DMS79 (cell line): ENCODE measurements around the gene PCDHGA11.
"Not testable (repeated sequence)": the region's sequence is repeated elsewhere in the genome, so short reads cannot be mapped to it uniquely, and the experiment has no call there.

Experiments used
- DNase-seq: peaks from one replicate; lab custom pipeline; 2025; lab: John Stamatoyannopoulos, UW

PCDHGA11 gene

DNA sequence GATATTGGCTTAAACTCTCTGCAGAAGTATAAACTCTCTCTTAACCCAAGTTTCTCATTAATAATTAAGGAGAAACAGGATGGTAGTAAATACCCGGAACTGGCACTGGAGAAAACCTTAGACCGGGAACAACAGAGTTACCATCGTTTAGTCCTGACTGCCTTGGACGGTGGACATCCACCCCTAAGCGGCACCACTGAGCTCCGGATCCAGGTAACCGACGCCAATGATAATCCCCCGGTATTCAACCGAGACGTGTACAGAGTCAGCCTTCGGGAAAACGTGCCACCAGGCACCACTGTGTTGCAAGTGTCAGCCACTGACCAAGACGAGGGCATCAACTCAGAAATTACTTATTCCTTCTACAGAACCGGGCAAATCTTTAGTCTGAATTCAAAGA lies 22.2 kb upstream of the PCDHGA11 start:
- DNase-seq: no peak

DNA sequence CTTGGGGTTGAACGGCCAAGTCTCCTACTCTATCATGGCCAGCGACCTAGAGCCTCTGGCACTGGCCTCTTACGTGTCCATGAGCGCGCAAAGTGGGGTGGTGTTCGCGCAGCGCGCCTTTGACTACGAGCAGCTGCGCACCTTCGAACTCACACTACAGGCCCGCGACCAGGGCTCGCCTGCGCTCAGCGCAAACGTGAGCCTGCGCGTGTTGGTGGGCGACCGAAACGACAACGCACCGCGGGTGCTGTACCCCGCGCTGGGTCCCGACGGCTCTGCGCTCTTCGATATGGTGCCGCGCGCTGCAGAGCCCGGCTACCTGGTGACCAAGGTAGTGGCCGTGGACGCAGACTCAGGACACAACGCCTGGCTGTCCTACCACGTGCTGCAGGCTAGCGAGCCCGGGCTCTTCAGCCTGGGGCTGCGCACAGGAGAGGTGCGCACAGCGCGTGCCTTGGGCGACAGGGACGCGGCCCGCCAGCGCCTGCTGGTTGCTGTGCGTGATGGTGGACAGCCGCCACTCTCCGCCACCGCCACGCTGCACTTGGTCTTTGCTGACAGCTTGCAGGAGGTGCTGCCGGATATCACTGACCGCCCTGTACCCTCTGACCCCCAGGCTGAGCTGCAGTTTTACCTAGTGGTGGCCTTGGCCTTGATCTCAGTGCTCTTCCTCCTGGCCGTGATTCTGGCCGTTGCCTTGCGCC lies 21.1 kb upstream of the PCDHGA11 start:
- DNase-seq: no peak

DNA sequence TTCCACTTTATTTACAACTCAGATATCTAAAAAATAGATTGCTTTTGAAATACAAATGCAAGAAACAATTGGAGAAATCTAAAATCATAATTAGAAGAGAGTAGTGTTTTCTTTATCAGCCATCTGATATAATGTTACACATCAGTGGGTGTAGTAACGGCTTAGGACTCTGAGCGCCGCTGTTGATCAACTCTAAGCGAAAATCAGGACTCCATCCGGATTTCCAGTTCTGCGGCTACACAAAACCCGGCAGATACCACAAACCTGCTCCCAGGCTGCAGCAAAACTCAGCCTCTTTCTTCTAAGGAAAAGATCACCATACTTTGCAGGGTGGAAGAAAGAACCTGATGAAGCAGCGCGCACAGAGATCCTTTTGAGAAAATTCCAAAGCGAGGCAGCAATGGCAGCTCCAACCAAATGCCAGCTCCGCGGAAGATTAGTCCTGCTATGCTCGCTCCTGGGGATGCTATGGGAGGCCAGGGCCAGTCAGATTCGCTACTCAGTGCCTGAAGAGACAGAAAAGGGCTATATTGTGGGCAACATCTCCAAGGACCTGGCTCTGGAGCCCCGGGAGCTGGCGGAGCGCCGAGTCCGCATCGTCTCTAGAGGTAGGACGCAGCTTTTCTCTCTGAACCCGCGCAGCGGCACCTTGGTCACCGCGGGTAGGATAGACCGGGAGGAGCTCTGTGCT lies 18.2 kb upstream of the PCDHGA11 start, which contains the start of gene PCDHGA9:
TSS of gene PCDHGA9 (plus strand) at position 226 of the 691 bp plus-strand sequence. CDS start at position 401, 175 bp downstream.
- DNase-seq: no peak

DNA sequence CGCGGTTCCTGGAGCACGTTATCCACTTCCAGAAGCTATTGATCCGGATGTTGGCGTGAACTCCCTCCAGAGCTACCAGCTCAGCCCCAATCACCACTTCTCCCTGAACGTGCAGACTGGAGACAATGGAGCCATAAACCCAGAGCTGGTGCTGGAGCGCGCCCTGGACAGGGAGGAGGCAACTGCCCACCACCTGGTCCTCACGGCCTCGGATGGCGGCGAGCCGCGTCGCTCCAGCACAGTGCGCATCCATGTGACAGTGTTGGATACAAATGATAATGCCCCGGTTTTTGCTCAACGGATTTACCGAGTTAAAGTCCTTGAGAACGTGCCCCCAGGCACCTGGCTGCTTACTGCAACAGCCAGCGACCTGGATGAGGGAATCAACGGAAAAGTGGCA lies 17.5 kb upstream of the PCDHGA11 start:
- DNase-seq: no peak

DNA sequence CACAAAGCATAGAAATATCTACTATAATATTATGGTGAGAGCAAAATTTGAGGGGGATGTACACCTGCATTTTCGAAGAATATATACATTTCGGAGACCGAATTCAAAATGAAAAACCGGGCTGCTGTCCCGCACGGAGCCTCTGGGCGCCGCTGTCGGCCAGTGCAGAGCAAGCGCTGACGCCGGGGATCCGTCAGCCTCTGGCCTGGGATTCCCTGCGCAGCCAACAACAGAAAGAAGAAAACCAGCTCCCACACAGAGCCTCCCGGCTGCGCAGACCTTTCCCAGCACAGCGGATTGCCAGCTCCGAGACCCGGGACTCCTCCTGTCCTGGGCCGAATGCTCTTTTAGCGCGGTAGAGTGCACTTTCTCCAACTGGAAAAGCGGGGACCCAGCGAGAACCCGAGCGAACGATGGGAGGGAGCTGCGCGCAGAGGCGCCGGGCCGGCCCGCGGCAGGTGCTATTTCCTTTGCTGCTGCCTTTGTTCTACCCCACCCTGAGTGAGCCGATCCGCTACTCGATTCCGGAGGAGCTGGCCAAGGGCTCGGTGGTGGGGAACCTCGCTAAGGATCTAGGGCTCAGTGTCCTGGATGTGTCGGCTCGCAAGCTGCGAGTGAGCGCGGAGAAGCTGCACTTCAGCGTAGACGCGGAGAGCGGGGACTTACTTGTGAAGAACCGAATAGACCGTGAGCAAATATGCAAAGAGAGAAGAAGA lies 12.9 kb upstream of the PCDHGA11 start, which contains the start of gene PCDHGB6:
TSS of gene PCDHGB6 (plus strand) at position 232 of the 716 bp plus-strand sequence. CDS start at position 414, 182 bp downstream.
- DNase-seq: not testable (repeated sequence)

DNA sequence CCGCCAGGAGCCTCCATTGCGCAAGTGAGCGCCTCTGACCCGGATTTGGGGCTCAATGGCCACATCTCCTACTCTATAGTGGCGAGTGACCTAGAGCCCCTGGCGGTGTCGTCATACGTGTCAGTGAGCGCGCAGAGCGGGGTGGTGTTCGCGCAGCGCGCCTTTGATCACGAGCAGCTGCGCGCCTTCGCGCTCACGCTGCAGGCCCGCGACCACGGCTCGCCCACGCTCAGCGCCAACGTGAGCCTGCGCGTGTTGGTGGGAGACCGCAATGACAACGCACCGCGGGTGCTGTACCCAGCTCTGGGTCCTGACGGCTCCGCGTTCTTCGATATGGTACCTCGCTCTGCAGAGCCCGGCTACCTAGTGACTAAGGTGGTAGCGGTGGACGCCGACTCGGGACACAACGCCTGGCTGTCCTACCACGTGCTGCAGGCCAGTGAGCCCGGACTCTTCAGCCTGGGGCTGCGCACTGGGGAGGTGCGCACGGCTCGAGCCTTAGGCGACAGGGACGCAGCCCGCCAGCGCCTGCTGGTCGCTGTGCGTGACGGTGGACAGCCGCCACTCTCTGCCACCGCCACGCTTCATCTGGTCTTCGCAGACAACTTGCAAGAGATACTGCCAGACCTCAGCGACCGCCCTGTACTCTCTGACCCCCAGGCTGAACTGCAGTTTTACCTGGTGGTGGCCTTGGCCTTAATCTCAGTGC lies 11.1 kb upstream of the PCDHGA11 start:
- DNase-seq: no peak

DNA sequence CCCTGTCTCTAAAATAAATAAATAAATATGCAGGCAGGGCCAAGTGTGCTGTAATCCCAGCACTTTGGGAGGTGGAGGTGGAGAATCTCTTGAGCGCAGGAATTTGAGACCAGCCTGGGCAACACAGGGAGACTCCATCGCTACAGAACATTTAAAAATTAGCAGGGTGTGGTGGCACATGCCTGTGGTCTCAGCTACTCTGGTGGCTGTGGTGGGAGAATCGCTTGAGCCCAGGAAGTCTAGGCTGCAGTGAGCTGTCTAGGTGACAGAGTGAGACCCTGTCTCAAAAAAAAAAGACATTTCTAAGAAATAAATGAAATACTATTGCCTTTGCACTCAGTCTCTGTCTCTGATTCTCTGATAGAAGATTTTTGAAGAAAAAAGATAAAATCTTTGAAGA lies 9.3 kb upstream of the PCDHGA11 start:
- no peak for DNase-seq

DNA sequence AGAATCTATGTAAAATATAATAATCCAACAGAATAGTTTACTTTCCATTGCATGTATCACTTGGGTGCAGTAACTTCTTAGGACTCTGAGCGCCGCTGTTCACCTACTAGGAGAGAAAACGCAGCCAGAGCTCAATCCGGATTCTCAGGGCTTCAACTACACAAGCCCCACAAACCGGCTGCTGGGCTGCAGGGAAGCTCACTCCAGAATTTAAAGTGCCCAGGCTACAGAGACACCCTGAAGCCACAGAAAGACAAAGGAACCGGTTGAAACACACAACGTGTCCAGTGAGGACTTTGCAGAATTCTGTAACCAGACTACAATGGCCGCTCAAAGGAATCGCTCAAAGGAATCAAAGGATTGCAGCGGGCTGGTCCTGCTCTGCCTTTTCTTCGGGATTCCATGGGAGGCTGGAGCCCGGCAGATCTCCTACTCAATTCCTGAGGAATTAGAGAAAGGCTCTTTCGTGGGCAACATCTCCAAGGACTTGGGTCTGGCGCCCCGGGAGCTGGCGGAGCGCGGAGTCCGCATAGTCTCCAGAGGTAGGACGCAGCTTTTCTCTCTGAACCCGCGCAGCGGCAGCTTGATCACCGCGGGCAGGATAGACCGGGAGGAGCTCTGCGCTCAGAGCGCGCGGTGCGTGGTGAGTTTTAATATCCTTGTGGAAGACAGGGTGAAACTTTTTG lies 7.9 kb upstream of the PCDHGA11 start, which contains the start of gene PCDHGA10:
TSS of gene PCDHGA10 (plus strand) at position 134 of the 686 bp plus-strand sequence. CDS start at position 323, 189 bp downstream.
- no peak for DNase-seq

DNA sequence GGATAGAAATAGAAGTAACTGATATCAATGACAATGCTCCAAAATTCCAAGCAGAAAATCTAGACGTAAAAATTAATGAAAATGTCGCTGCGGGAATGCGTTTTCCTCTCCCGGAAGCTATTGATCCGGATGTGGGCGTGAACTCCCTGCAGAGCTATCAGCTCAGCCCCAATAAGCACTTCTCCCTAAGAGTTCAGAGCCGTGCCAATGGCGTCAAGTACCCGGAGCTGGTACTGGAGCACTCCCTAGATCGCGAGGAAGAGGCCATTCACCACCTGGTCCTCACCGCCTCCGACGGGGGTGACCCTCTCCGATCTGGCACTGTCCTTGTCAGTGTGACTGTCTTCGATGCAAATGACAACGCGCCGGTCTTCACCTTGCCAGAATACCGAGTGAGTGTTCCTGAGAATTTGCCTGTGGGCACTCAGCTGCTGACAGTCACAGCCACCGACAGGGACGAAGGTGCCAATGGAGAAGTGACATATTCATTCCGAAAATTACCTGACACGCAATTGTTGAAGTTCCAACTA lies 7.2 kb upstream of the PCDHGA11 start:
- DNase-seq: no peak

DNA sequence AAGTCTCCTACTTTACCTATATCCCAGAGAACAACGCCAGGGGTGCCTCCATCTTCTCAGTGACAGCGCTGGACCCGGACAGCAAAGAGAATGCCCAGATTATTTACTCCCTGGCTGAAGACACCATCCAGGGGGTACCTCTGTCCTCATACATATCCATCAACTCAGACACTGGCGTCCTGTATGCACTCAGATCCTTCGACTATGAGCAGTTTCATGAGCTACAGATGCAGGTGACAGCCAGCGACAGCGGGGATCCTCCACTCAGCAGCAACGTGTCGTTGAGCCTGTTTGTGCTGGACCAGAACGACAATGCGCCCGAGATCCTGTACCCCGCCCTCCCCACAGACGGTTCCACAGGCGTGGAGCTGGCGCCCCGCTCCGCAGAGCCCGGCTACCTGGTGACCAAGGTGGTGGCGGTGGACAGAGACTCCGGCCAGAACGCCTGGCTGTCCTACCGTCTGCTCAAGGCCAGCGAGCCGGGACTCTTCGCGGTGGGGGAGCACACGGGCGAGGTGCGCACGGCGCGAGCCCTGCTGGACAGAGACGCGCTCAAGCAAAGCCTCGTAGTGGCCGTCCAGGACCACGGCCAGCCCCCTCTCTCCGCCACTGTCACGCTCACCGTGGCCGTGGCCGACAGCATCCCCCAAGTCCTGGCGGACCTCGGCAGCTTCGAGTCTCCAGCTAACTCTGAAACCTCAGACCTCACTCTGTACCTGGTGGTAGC lies 6.1 kb upstream of the PCDHGA11 start:
- not testable (repeated sequence) for DNase-seq

DNA sequence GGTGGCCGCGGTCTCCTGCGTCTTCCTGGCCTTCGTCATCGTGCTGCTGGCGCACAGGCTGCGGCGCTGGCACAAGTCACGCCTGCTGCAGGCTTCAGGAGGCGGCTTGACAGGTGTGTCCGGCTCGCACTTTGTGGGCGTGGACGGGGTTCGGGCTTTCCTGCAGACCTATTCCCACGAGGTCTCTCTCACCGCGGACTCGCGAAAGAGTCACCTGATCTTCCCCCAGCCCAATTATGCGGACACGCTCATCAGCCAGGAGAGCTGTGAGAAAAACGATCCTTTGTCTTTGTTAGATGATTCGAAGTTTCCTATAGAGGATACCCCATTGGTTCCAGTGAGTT lies 5.6 kb upstream of the PCDHGA11 start:
- not testable (repeated sequence) for DNase-seq

DNA sequence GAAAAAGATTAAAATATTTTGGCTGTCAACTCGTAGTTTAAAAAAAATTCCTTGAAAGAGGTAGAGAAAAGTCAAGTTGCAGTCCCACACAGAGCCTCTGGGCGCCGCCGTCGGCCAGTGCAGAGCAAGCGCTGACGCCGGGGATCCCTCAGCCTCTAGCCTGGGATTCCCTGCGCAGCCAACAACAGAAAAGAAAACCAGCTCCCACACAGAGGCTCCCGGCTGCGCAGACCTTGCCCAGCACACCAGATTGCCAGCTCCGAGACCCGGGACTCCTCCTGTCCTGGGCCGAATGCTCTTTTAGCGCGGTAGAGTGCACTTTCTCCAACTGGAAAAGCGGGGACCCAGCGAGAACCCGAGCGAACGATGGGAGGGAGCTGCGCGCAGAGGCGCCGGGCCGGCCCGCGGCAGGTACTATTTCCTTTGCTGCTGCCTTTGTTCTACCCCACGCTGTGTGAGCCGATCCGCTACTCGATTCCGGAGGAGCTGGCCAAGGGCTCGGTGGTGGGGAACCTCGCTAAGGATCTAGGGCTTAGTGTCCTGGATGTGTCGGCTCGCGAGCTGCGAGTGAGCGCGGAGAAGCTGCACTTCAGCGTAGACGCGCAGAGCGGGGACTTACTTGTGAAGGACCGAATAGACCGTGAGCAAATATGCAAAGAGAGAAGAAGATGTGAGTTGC lies 3.2 kb upstream of the PCDHGA11 start, which contains the start of gene PCDHGB7:
TSS of gene PCDHGB7 (plus strand) at position 184 of the 679 bp plus-strand sequence. CDS start at position 367, 183 bp downstream.
- DNase-seq: not testable (repeated sequence)

DNA sequence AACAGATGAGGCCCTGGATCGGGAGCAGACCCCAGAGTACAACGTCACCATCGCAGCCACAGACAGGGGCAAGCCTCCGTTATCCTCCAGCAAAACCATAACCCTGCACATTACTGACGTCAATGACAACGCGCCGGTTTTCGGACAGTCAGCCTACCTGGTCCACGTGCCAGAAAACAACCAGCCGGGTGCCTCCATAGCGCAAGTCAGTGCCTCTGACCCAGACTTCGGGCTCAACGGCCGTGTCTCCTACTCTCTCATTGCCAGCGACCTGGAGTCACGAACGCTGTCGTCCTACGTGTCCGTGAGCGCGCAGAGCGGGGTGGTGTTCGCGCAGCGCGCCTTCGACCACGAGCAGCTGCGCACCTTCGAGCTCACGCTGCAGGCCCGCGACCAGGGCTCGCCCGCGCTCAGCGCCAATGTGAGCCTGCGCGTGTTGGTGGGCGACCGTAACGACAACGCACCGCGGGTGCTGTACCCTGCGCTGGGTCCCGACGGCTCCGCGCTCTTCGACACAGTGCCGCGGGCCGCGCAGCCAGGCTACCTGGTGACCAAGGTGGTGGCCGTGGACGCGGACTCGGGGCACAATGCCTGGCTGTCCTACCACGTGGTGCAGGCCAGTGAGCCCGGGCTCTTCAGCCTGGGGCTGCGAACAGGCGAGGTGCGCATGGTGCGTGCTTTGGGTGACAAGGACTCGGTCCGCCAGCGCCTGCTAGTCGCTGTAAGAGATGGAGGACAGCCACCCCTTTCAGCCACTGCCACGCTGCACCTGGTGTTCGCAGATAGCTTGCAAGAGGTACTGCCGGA lies 1.6 kb upstream of the PCDHGA11 start:
- DNase-seq: no peak

DNA sequence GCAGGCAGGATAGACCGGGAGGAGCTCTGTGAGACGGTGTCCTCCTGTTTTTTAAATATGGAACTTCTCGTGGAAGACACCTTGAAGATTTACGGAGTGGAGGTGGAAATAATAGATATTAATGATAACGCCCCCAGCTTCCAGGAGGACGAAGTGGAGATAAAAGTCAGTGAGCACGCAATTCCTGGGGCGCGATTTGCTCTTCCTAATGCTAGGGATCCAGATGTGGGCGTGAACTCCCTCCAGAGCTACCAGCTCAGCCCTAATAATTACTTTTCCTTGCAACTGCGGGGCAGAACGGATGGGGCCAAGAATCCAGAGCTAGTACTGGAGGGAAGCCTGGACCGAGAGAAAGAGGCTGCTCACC lies 621 bp downstream of the PCDHGA11 start:
- DNase-seq: no peak

DNA sequence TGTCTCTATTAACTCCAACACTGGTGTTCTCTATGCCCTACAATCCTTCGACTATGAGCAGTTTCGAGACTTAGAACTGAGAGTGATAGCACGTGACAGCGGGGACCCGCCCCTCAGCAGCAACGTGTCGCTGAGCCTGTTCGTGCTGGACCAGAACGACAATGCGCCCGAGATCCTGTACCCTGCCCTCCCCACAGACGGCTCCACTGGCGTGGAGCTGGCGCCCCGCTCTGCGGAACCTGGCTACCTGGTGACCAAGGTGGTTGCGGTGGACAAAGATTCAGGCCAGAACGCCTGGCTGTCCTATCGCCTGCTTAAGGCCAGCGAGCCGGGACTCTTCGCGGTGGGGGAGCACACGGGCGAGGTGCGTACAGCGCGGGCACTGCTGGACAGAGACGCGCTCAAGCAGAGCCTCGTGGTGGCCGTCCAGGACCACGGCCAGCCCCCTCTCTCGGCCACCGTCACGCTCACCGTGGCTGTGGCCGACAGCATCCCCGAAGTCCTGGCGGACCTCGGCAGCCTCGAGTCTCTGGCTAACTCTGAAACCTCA lies 2.0 kb downstream of the PCDHGA11 start:
- DNase-seq: no peak

DNA sequence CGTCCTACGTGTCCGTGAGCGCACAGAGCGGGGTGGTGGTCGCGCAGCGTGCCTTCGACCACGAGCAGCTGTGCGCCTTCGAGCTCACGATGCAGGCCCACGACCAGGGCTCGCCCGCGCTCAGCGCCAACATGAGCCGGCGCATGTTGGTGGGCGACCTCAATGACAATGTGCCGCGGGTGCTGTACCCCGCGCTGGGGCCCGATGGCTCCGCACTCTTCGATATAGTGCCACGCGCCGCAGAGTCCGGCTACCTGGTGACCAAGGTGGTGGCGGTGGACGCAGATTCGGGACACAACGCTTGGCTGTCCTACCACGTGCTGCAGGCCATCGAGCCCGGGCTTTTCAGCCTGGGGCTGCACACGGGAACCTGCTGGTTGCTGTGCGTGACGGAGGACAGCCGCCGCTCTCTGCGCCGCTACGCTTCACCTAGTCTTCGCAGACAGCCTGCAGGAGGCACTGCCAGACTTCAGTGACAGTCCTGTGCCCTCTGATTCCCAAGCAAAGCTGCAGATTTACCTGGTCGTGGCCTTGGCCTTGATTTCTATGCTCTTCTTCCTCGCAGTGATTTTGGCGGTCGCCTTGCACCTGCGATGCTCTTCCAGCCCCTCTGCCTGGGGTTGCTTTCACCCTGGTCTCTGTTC lies 7.1 kb downstream of the PCDHGA11 start:
- DNase-seq: no peak

DNA sequence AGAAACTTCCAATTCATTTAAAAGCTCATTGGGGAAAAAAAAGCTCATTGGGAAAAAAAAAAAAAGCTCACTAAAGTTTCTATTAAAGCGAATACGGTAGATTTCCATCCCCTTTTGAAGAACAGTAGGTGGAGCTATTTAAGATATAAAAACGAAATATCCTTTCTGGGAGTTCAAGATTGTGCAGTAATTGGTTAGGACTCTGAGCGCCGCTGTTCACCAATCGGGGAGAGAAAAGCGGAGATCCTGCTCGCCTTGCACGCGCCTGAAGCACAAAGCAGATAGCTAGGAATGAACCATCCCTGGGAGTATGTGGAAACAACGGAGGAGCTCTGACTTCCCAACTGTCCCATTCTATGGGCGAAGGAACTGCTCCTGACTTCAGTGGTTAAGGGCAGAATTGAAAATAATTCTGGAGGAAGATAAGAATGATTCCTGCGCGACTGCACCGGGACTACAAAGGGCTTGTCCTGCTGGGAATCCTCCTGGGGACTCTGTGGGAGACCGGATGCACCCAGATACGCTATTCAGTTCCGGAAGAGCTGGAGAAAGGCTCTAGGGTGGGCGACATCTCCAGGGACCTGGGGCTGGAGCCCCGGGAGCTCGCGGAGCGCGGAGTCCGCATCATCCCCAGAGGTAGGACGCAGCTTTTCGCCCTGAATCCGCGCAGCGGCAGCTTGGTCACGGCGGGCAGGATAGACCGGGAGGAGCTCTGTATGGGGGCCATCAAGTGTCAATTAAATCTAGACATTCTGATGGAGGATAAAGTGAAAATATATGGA lies 9.7 kb downstream of the PCDHGA11 start, which contains the start of gene PCDHGA12:
TSS of gene PCDHGA12 (plus strand) at position 176 of the 782 bp plus-strand sequence. CDS start at position 429, 253 bp downstream.
- DNase-seq: no peak
